ENCODE results near the gene PRKCZ. TPM values are rescaled to one million over a fixed set of nuclear protein-coding genes. Genes with fewer than 3 reads are reported as not detected.

The PRKCZ gene
- 1 to 10 TPM; 3.7 to 9.1 (median 6.5) TPM for polyA plus RNA-seq (ENCODE audit: insufficient read length in 10 of 10)
- long read RNA-seq, donor 1, result 0 reads
- long read RNA-seq, donor 2, partial matches to known transcripts, result 0 of 1 reads
- long read RNA-seq, donor 2, other reads (novel, unspliced or antisense), result 0 of 1 reads
- long read RNA-seq, donor 3, result 0 reads
- long read RNA-seq, donor 4, result 0 reads
- long read RNA-seq, donor 5, result 0 reads
- long read RNA-seq, donor 6, partial matches to known transcripts, result 16 of 46 reads
- long read RNA-seq, donor 6, other reads (novel, unspliced or antisense), result 29 of 46 reads
- long read RNA-seq, donor 7, result 0 reads
- long read RNA-seq, donor 8, partial matches to known transcripts, result 6 of 7 reads
- long read RNA-seq, donor 8, other reads (novel, unspliced or antisense), result 0 of 7 reads
- long read RNA-seq, donor 9, result 0 reads

- peak in 1 of 3 donors; percentile 37 for DNase-seq
Observed at GRCh38 chr1:2049718-2050431, at the start of gene PRKCZ. Gene PRKCZ, plus strand, starts transcription at chr1:2050411. Its CDS starts 220 bp downstream, at chr1:2050631.

GRCh38 chr1:2000432-2000831, 49.8 kb upstream of the PRKCZ start:
- no peak for DNase-seq

- DNase-seq, result no peak
Observed at GRCh38 chr1:2000850-2001249, 49.4 kb upstream of the PRKCZ start.

GRCh38 chr1:2001773-2002411, 48.3 kb upstream of the PRKCZ start:
- DNase-seq, result no peak

- DNase-seq, result peak in 1 of 3 donors; percentile 48
Observed at GRCh38 chr1:2003541-2004131, 46.6 kb upstream of the PRKCZ start, which contains the start of gene CFAP74. Gene CFAP74, minus strand, starts transcription at chr1:2003786. Its CDS starts 12,830 bp downstream, at chr1:1990956.

- no peak for DNase-seq
Observed at GRCh38 chr1:2004856-2005255, 45.4 kb upstream of the PRKCZ start.

GRCh38 chr1:2009101-2010053, 40.8 kb upstream of the PRKCZ start:
- DNase-seq, result no peak

GRCh38 chr1:2014181-2014580, 36.0 kb upstream of the PRKCZ start:
- DNase-seq, result no peak

- DNase-seq, result no peak
Observed at GRCh38 chr1:2014741-2015735, 35.2 kb upstream of the PRKCZ start.

- DNase-seq, result no peak
Observed at GRCh38 chr1:2016123-2016522, 34.1 kb upstream of the PRKCZ start.

GRCh38 chr1:2018217-2019171, 31.7 kb upstream of the PRKCZ start:
- peak in 1 of 3 donors; percentile 26 for DNase-seq

- DNase-seq, result peak in 1 of 3 donors; percentile 42
Observed at GRCh38 chr1:2019172-2019543, 31.1 kb upstream of the PRKCZ start, which contains the start of gene GABRD. Gene GABRD, plus strand, starts transcription at chr1:2019345. Its CDS starts 79 bp downstream, at chr1:2019424.

- peak in 1 of 3 donors; percentile 61 for DNase-seq
Observed at GRCh38 chr1:2019571-2020309, 30.5 kb upstream of the PRKCZ start.

- no peak for DNase-seq
Observed at GRCh38 chr1:2020310-2020655, 29.9 kb upstream of the PRKCZ start.

GRCh38 chr1:2021550-2021949, 28.7 kb upstream of the PRKCZ start:
- DNase-seq, result no peak

- no peak for DNase-seq
Observed at GRCh38 chr1:2022063-2022770, 28.0 kb upstream of the PRKCZ start.

GRCh38 chr1:2023187-2023586, 27.0 kb upstream of the PRKCZ start:
- DNase-seq, result no peak
